Dorsolateral prefrontal cortex (tissue), 118 donors: ENCODE results near the gene RBMY1B. TPM values are rescaled to one million over a fixed set of nuclear protein-coding genes. Genes with fewer than 3 reads are reported as not detected.

Source experiments
- total RNA-seq, 120 experiments: library from RNA; stranded (reverse); gene quantifications; one replicate each; pipeline versions ENCODE4 v1.2.3 to v1.2.4, GENCODE V29; 2022

The RBMY1B gene
- total RNA-seq, 120 experiments from 2014 or later, result not detected

Other genes with a start within 250 kb of the RBMY1B start
- not detected for gene RBMY1A1, start 23.5 kb downstream of the RBMY1B start, total RNA-seq